Adrenal gland (tissue), 12 donors: ENCODE results near the gene CAMK2A. TPM values are rescaled to one million over a fixed set of nuclear protein-coding genes. Genes with fewer than 3 reads are reported as not detected.

Experiments
- DNase-seq, 7 donors: peaks; one replicate each; pipeline ENCODE4 v3.0.0-alpha.2; 2019 to 2020
- H3K27ac ChIP-seq, 5 donors: fragments of 200-600 bp; sonication (generic) in 4 of 5; 1 replicate in 3 of 5; 2 replicates in 2 of 5; pipeline versions ENCODE4 v1.5.1 to v1.8.0; 2016 to 2020; ENCODE audit warnings: mild to moderate bottlenecking in 1 of 5
- H3K27me3 ChIP-seq: fragments of 200-600 bp; 2 replicates; pipeline ENCODE4 v1.8.0; 2021
- H3K36me3 ChIP-seq, 2 donors: fragments of 200-600 bp; replicated peaks in 1 of 2; 1 replicate in 1 of 2; 2 replicates in 1 of 2; pipeline versions ENCODE4 v1.5.1 to v1.8.0; 2018 to 2022
- H3K4me1 ChIP-seq, 2 donors: fragments of 200-600 bp; replicated peaks in 1 of 2; 1 replicate in 1 of 2; 2 replicates in 1 of 2; pipeline versions ENCODE4 v1.5.1 to v1.8.0; 2018 to 2021
- H3K4me3 ChIP-seq, 4 donors: fragments of 200-600 bp; sonication (generic) in 3 of 4; one replicate each; pipeline ENCODE4 v1.5.1; 2016 to 2018
- H3K9me3 ChIP-seq, 3 donors: fragments of 200-600 bp; sonication (generic) in 1 of 3; replicated peaks in 1 of 3; 1 replicate in 2 of 3; 2 replicates in 1 of 3; pipeline versions ENCODE4 v1.5.1 to v1.8.0; 2016 to 2021
- CTCF ChIP-seq, 6 experiments: fragments of 450-650 bp in 4 of 6; fragments of 200-600 bp in 2 of 6; sonication (generic) in 1 of 6; IDR thresholded peaks; 1 replicate in 5 of 6; 2 replicates in 1 of 6; pipeline versions ENCODE4 v1.5.1 to v1.8.0; 2016 to 2021; ENCODE audit warnings: antibody characterized with exemption in 6 of 6, mild to moderate bottlenecking in 2 of 6, moderate library complexity in 1 of 6
- POLR2A ChIP-seq, 2 donors: fragments of 450-650 bp; IDR thresholded peaks; one replicate each; pipeline ENCODE4 v1.6.1; 2017; ENCODE audit warnings: antibody characterized with exemption in 2 of 2, mild to moderate bottlenecking in 2 of 2, moderate library complexity in 1 of 2
- WGBS, 4 donors: extraction: QIAGEN DNeasy Blood & Tissue Kit in 2 of 4; methylation state at CpG; one replicate each; pipeline versions ENCODE4 v1.1.5 to v1.1.7; 2013 to 2017; 5-methylcytosine and 5-hydroxymethylcytosine counted together
- intact Hi-C, 2 donors: fragments of 100-400 bp; cut with DNase I; formaldehyde crosslinking; loops; one replicate each; pipeline versions ENCODE4 v1.14.1 to v1.15.0; 2022 to 2023
- polyA plus RNA-seq, 3 donors: library from polyadenylated mRNA; stranded (reverse); fragments of 200-250 nt in 2 of 3; fragments of 350-450 nt in 1 of 3; fragmentation: Illumina TruSeq in 1 of 3; extraction: RNeasy Lipid Tissue Mini Kit (QIAGEN cat#74804) in 1 of 3; gene quantifications; one replicate each; pipeline ENCODE4 v1.2.3, GENCODE V29; 2013 to 2014
- total RNA-seq, 9 donors: library from RNA; depleted of rRNA in 4 of 9; stranded (reverse); fragments of >200 nt in 4 of 9; fragments of 120-200 nt in 1 of 9; fragmentation: NEBNext Ultra II Directional in 1 of 9; extraction: Animal tissue kit (Norgen Biotek cat#: 25700) in 1 of 9; gene quantifications; one replicate each; pipeline versions ENCODE4 v1.1.0 to v1.2.4, GENCODE V29; 2013 to 2023
- donor health status: healthy with polysubstance abuse.
- donor health status: Bipolar disorder and iron deficiency.
- donor health status: DM: yes; HTN: yes; CAD: no.
- donor health status: DM: no; HTN: no; CAD: no.
- donor health status: DM: no; HTN: no; CAD: no.
- donor health status: DM: yes; HTN: yes; CAD: no.

CAMK2A gene
- total and polyA plus RNA-seq, 12 donors = 0.23 to 1.3 (median 0.64) TPM; not detected in 3

DNA sequence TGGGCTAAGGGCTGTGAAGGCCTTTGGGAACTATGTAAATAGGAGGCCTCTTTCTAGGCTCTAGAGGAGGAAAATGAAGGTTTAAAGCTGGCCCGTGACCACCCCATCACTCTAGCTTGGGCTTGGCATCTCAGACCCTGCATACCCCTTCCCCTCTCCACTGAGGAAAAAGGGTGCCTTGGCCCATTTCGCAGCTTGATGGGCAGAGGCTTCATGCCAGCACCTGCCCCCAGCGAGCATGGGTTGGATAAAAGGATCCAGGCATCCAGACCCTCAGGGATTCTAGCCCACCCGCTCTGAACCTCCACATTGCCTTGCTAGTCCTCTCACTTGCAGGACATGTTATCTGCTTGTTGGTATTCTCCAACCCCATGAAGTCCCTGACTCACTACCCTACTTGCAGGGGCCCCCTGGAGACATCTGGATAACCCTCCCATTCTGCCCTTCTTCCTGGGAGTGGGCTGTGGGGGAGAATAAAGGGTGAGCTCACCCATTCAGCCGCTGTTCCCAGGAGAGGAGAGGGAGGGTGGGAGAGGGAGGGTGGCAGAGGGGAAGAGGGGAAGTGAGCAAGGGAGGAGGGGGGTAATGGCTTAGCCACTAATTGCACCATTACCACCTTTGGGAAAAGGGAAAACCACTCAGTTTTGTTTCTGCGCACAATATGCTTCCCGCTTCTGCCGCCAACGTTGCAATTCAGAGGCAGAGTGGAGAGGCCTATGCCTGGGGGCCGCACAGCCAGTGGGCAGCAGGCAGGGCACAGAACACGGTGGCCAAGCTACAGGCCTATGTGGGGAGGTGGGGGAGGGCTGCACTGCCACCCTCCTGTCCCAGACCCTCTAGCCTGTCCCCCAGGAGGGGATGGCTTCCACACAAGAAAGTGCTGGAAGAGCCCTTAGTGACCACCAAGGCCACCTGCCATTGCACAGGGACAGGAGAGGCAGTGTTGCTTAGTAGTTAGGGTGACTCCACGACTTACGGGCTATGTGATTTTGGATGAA, 2.1 kb upstream of the CAMK2A start:
- Histone ChIP-seq H3K27ac (no peak overlapping the region), H3K36me3 (no peaks in the 10 kb centered on the region), H3K4me3 (no peak overlapping the region), H3K9me3 (no peaks in the 10 kb centered on the region), H3K4me1 (no peaks in the 10 kb centered on the region), H3K27me3 (no peaks in the 10 kb centered on the region)
- DNase-seq = no peak
- 79 to 89% (median 86%) methylated on average over 12 to 13 of the region's 13 CpGs for whole genome bisulfite sequencing, 4 donors
- TF ChIP-seq POLR2A (IDR thresholded peaks at IDR 0.05) = no peak
- no peak for TF ChIP-seq CTCF (IDR thresholded peaks at IDR 0.05)
- intact Hi-C loops = no loop called here

DNA sequence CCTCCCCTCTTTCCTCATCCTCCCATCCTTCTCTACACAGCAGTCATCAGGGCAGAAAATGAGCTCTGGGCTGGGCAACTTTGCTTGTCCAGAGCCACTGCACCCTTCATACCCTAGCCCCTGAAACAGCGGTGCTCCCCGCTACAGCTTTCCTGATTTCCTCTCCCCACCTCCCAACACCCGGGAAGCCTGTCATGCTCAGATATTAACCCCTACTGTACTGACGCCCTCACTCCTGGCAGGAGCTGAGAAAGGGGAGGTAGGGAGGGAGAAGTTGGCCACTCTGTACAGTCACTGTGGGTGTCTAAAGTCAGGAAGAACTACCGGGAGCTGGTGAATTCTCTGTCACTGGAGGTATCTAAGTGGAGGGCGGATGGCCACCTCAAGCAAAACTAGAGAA, 782 bp downstream of the CAMK2A start:
- Histone ChIP-seq H3K36me3 (no peaks in the 10 kb centered on the region), H3K27me3 (no peaks in the 10 kb centered on the region), H3K4me3 (no peak overlapping the region), H3K4me1 (no peaks in the 10 kb centered on the region), H3K9me3 (no peaks in the 10 kb centered on the region), H3K27ac (no peak overlapping the region)
- intact Hi-C loops = no loop called here
- no peak for DNase-seq
- 58 to 66% (median 62%) methylated on average over 6 of the region's 6 CpGs for WGBS, 4 donors
- no peak for TF ChIP-seq POLR2A (IDR thresholded peaks at IDR 0.05)

DNA sequence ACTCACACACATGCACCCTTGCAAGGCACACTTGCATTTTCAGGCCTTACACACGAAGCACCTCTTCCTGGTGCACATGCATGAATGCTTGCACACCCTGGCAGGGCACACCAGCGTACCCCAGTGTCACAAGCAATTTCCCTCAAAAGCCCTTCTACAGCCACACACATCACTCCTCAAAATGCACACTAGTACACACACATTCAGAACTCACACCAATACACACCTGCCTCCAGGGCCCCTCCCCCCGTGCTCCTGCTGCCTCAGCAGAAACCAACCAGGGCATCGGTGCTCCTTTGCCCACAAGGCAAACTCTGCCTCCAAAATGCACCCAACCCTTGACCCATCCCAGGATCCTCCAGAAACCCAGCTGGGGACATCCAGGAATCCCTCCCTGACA, 1.2 kb downstream of the CAMK2A start:
- no peak for TF ChIP-seq POLR2A (IDR thresholded peaks at IDR 0.05)
- no peak for TF ChIP-seq CTCF (IDR thresholded peaks at IDR 0.05)
- Histone ChIP-seq H3K9me3 (no peaks in the 10 kb centered on the region), H3K4me3 (no peak overlapping the region), H3K4me1 (no peaks in the 10 kb centered on the region), H3K36me3 (no peaks in the 10 kb centered on the region), H3K27me3 (no peaks in the 10 kb centered on the region), H3K27ac (no peak overlapping the region)
- DNase-seq = no peak
- intact Hi-C loops = no loop called here
- whole genome bisulfite sequencing, 4 donors = 83 to 93% (median 87%) methylated on average over 4 of the region's 4 CpGs

DNA sequence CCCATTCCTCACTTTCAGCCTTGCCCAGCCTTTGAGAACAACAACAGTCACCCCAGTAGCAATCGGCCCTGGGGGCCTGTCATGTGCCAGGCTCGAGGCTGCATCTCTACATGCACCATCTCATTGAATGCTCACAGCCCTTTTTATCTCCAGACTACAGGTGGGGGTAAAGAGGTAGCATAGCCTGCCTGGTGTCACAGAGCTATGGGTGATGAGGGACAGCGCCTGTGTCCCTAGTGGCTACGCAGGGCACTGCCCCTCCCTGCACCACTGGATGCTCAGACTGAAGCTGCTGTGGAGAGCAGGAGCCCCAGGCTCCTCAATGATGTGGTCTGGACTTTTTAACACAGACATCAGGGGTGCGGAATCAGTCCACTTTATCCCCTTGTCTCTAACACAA, 2.8 kb downstream of the CAMK2A start:
- Histone ChIP-seq H3K9me3 (no peaks in the 10 kb centered on the region), H3K27ac (no peak overlapping the region), H3K27me3 (no peaks in the 10 kb centered on the region), H3K36me3 (no peaks in the 10 kb centered on the region), H3K4me3 (no peak overlapping the region), H3K4me1 (no peaks in the 10 kb centered on the region)
- TF ChIP-seq CTCF (IDR thresholded peaks at IDR 0.05) (peak in 3 of 6 experiments; percentile 24 to 31 (median 29)), POLR2A (IDR thresholded peaks at IDR 0.05) (no peak)
- WGBS, 4 donors = 75 to 86% (median 81%) methylated on average over 3 to 5 of the region's 5 CpGs
- intact Hi-C loops = no loop called here
- DNase-seq = peak in 1 of 7 donors; percentile 14
